ENCODE results near the gene KLHL29.

DNA sequence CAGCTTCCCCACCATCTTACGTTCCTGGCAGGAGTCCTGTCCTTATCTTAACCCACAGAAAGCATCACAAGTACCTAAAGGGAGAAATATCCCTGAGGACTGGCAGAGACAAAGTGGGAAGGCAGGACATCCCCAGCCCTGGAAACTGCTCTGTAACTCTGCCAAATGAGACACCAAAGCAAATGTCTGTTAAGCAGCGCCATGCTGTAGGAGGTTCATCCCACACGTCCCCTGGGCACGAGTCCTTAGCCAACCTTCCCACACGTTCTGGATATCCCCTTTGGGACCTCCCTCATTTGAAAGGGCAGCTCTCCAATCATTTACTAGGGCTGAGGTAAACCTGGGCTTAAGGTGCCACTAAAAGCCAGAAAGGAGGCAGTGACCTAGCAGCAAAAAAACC, 334.7 kb downstream of the KLHL29 start:
- TF ChIP-seq MYC (IDR thresholded peaks at IDR 0.05; ENCODE audit: low read depth, low read length) (no peak), POLR2A (IDR thresholded peaks at IDR 0.05; ENCODE audit: extremely low read depth, insufficient read length) (no peak)
- TF ChIP-seq, protein P1, sequence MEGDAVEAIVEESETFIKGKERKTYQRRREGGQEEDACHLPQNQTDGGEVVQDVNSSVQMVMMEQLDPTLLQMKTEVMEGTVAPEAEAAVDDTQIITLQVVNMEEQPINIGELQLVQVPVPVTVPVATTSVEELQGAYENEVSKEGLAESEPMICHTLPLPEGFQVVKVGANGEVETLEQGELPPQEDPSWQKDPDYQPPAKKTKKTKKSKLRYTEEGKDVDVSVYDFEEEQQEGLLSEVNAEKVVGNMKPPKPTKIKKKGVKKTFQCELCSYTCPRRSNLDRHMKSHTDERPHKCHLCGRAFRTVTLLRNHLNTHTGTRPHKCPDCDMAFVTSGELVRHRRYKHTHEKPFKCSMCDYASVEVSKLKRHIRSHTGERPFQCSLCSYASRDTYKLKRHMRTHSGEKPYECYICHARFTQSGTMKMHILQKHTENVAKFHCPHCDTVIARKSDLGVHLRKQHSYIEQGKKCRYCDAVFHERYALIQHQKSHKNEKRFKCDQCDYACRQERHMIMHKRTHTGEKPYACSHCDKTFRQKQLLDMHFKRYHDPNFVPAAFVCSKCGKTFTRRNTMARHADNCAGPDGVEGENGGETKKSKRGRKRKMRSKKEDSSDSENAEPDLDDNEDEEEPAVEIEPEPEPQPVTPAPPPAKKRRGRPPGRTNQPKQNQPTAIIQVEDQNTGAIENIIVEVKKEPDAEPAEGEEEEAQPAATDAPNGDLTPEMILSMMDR (IDR thresholded peaks at IDR 0.05; ENCODE audit: low read depth, low read length) = no peak

All from NB4 (cell line).